ENCODE results near the gene ANKH.
A peak's percentile ranks its signal among the peaks of the same experiment; 100 is the strongest.
"Not testable (repeated sequence)": the region's sequence is repeated elsewhere in the genome, so short reads cannot be mapped to it uniquely, and the experiment has no call there.

ANKH gene

DNA sequence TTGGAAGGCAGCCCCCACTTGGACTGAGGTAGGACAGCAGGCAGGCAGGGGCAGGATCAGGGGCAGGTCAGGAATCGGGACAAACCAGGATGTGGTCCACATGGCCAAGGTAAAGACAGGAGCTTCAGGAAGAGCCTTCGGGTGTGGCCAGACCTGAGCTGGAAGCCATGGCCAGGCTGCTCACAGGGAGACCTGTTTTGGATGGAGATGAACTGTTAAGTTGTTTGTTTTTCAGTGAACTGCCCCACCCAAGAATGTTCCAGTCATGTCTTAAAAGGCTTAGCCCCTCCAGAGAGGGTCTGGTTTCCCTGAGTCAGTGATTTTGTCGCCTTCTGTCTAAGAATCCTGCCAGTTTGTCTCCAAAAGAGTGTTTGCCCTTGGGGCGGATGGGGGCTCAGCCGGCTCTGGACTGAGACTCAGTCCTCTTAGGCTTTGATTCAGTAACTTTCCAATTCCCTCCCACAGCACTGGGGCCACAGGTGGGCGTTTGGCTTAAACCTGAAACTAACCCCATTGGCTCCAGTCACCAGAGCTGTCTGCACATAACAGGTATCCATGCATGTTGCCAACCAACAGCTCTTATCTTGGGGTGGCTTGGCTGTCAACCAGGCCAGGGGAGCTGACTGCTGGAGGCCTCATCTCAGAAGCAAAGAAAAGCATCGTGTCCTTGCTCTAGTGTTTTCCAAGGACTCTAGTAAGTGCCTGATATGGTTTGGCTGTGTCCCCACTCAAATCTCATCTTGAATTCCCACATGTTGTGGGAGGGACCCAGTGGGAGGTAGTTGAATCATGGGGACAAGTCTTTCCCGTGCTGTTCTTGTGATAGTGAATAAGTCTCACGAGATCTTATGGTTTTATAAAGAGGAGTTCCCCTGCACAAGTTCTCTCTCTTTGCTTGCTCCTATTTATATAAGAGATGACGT is 11.3 kb upstream of the ANKH start:
- DNase-seq (ENCODE audit: low read depth) = no peak

DNA sequence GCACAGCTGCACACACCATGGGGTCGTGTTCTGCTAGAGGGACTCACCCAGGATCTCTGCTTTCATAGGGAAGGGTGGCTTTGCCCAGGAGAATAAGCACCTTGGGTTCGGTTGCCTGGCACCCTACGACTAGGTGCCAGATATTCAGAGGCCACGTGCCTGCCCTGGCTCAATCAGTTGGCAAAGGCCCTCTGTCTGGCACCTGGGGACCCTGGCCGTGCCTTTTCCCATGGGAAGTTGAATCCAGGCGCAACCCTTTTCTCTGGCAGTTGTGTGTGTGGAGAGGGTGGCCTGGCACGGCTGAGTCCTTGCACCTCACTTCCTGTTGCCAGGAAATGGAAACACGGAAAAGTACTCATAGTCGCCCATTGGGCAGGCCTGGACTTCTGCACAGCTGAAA is 10.2 kb upstream of the ANKH start:
- DNase-seq (ENCODE audit: low read depth) = no peak

DNA sequence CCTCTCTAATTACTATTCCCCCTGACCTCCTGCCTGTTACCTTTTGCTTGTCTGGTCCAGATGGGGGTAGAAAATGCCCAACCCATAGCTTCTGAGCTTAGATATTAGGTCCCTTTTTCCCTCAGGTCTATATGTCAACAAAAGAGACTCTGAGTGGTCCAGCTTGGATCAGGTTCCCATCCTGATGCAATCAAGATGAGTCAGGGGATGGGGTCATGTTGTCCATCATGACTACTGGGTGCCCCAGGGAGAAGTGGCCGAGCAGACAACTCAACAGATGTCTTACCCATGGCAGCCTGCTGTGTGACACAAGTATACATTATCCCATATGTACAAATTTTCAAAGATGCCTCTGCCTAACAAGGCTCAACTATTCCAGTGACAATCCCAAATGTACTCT is 9.1 kb upstream of the ANKH start:
- DNase-seq (ENCODE audit: low read depth) = no peak

DNA sequence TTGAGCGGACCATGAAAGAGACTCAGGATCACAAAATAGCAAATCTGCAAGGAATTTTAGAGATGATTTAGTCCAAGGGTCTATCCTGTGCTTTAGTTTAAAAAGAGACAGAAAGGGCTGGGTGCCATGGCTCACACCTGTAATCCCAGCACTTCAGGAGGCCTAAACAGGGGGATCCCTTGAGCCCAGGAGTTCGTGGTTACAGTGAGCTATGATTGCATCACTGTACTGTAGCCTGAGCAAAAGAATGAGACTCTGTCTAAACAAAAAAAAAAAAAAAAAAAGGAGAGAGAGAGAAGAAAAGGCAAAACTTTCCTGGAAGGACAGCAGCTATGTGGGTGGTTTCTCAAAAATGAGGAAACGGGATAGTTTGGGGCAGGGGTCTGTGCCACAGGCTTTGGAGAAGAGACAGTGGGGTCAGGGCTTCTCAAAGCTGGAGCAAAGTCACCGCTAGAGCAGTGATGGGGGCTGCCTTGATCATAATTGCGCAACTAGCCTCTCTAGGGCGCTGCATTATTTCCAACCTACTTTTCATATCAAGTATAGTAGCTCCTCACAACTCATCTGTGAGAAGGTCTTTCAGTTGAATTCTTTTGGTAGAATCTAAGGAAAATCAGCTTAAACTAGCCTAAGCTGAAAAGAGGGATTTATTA is 8.5 kb upstream of the ANKH start:
- DNase-seq (ENCODE audit: low read depth) = no peak

DNA sequence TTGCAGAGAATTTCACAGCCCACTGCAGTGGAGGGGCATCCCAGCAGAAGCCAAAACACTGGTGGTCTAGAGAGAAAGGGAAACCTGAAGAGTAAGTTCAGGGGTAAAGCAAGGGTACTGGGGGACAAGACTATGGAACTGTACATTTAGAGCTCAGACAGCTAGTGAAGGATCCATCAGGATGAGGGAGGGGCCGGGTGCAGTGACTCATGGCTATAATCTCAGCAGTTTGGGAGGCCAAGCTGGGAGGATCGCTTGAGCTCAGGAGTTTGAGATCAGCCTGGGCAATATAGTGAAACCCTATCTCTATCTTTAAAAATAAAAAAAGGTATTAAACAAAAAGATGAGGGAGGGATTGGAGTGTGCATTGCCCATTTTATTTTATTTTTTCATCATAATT is 7.8 kb upstream of the ANKH start:
- DNase-seq (ENCODE audit: low read depth) = no peak

DNA sequence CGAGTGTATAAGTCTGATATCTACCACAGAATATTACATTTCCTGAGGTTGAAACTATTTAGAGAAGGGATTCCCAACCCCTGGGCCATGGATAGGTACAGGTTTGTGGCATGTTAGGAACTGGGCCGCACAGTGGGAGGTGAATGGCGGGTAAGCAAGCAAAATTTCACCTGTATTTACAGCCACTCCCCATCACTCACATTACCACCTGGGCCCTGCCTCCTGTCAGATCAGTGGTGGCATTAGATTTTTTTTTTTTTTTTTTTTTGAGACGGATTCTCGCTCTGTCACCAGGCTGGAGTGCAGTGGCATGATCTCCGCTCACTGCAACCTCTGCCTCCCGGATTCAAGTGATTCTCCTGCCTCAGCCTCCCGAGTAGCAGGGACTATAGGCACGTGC is 6.6 kb upstream of the ANKH start:
- DNase-seq (ENCODE audit: low read depth) = not testable (repeated sequence)

DNA sequence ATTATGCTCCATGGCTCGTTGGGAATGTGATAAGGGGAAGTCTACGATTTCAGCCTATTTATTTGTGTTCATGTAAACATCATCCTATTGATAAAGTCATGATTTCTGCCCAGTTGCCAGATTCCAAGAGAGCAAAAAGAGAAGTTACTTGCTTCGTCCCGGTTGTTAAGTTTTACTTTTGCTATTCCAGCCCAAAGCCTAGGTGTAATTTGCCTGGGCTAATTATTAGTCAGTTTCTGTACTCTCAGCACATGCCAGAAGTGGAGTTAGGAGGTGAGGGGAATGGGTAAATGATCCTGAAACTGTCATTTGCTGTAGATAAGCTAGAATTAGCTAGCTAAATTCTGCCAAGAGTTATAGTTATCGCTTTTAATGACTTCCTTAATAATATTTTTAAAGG is 4.5 kb upstream of the ANKH start:
- DNase-seq (ENCODE audit: low read depth) = no peak

DNA sequence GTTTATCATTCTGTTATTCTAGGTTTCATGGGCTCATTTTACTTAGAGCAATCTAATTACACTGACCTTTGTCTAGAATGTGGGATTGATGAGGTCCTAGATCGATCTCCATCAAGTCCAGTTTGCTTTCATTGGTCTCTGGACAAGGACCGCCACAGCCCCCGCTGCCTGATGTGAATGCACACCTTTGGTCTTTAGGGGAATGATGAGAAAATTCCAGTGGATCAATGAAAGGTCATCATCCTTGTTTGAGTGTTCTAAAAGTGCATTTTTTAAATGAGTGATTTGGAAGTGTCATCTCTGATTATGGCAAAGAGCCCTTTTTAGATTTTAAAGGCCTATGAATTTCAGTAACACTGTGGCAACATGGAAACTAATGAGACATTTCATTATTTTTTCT is 2.2 kb upstream of the ANKH start:
- no peak for DNase-seq (ENCODE audit: low read depth)

DNA sequence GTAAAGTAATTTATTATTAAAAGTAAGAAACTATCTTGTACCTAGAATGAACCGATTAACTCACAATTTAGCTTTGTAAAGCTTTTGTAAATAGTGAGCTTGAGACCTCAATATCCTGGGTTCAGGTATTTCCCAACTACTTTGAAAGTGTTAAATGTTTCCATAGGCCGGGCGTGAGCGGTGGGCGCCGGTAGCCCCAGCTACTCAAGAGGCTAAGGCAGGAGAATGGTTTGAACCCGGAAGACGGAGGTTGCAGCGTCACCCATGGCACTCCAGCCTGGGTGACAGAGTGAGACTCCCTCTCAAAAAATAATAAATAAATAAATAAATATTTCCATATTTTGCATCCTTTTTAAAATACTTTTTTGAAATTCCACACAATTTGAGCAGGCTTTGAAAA is 1.5 kb upstream of the ANKH start:
- no peak for DNase-seq (ENCODE audit: low read depth)

DNA sequence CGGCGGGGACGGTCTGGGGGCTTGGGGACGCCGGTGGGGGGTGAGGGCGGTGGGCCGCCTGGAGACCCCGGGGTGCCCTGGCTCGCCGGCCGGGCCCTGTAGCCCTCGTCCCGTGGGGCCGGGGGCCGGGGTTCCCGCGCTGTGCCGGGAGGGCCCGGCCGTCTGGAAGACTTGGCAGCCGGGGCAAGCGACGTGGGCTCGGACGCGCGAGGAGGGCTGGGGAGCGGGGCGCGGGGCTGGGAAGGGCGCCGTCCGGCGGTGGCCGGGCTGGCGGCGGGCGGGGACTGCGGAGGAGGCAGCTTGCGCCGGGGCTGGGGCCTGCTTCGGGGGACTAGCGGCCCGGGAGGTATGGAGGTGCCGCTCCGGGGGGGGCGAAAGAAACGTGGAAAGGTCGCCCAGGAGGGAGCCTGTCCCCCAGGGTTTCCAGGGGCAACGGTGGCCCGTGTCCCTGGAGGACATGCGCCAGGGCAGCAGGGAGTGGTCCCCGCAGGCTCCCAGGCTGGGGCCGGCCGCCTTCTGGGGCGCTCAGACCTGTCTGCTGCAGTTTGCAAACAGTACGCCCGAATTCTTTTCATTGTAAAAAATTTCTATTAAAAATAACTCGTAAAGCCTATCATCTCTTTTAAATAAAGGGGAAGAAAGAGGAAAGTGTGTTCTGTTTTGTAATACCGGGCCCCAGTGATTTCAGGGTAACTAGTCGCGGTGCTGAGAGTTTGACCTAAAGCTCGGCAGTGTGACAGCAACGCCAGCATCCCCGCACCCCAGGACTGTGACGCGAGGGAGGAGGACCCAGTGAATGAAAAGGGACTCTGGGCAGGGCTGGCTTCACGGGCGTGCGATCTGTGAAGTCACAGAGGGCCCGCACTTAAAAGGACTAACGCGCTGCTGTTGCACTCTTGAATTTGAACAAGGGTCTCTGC is 752 bp upstream of the ANKH start:
- DNase-seq (ENCODE audit: low read depth) = peak; percentile 65

DNA sequence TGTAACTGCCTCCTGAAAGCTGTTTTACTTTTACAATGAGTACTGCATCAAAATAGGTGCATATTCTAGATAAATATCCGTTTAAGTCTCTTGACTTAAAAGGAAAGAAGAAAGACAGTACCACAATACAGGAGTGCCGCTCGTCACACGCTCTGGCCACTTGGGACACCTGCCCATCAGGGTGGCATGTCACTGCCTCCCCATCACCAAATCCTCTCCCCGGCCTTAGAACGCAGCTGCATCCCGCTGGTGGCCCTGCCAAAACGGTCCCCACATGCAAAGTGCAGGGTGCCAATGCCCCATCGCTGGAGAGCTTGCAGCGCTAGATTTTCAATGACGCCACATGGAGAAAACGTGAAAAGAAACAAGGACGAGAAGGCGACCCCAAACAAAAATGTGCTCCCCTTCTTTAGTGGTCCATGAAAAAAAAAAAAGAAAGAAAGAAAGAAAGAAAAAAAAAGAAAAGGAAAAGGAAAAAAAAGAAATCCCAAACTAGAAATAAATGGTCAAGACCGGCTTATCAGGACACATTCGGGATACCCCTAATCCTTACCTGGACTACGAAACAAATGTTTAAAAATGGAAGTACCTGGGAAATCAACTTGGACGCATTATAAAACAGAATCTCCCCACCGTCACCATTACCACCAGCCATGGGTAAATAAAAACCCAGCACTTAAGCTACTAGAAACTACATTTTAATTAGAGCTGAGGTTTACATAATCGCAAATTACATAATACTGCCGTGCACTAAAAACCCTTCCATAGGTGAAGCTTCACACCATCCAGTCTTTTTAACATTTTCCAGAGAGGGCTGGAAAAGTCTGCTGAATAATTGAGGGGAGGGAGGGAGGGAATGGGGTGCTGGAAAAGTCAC is 1.0 kb downstream of the ANKH start:
- peak; percentile 60 for DNase-seq (ENCODE audit: low read depth)

DNA sequence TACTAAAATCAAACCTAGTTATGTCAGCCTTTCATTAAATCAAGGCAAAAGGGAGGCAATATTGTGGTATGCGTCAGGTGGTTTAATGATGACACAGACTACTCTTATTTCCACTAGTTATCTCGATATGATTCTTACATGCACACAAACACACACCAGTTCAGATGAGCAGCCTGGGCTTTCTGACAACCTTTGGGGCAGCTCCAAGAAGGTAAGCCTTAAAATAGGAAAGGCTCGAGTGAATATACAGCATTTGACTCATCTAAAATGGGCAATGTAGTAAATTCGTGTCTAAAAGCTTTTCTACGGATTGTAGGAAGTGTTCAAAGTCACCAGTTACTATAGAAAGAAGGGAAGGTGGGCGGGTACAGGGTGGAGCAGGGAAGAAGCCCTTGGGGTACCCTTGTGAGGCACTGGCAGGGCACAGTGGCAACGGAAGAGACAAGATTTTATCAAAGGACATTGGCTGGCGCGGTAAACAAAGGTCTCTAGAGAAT is 1.9 kb downstream of the ANKH start:
- peak; percentile 14 for DNase-seq (ENCODE audit: low read depth)

DNA sequence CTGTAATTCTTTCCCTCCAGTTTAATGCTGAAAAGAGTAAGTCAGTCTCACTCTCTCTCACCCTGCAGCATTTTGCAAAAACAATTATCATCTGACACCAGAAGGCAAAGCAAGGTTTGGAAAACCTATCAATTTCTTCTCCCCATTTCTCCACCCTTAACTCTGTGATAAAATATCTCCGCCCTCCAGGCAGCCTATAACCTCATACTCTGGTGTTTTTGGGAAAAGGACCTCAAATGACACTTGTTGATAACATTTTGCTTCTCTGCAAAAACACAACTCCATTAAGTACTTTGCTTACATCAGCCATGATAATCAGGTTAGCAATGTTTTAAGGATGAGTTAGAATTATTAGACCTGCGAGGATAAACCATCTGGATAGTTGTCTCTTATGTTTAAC is 2.3 kb downstream of the ANKH start:
- DNase-seq (ENCODE audit: low read depth) = no peak

DNA sequence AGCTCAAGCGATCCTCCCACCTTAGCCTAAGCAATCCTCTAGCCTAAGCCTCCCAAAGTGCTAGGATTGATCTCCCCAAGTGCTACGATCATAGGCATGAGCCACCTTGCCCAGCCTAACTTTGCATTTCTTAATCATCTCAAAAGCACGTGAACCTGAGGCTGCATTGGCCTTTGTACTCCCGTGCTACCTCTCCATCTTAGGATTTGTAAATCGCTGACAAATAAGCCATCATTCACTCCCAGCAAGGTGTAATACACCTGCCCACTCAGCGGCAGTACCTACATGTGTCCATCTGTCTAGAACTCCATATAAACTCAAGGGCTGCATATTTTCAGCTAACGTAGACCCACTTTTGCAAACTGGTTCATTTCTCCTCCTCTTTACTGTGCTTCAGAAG is 2.8 kb downstream of the ANKH start:
- DNase-seq (ENCODE audit: low read depth) = no peak

DNA sequence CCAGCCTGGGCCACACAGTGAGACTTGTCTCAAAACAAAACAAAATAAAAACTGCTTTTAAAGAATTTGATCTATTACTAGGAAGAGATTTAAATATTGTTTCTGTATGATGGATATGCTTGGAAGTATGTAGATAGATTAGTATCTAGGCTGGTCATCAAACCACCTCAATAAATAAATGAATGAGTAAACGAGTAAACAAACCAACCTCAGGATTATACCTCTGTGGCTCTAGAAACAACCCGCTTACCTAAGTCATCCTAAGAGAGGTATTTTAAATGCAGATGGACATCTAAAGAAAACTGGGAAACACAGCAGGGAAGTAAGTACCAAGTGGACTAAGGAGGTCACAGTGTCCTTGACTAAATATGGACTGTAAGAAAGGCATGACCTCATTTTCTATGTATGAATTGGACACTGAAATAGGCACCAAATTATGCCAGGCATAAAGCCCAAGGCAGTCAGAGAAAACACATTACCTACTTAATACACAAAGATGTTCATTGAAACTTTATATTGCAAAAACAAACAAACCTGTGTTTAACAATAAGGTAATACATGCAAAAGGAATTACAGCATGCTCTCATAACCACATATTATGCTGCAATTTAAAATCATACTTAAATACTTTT is 7.3 kb downstream of the ANKH start:
- DNase-seq (ENCODE audit: low read depth) = no peak

DNA sequence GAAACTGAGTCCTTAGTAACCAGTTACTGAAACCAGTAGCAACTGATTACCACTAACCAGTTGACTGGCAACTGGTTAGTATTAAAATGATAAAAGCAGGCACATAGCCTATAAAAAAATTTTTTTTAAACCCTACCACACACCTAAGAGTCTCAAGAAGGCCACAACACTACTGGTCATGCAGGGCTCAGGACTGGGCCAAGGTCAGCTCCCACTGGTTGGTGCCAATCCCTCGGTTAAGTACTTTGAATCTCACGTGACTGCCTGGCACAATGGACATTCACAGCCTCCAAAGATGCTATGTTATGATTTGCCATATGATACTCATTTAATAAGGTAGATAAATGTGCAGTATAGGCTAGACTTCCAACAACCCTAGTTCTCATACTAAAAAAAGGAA is 8.5 kb downstream of the ANKH start:
- DNase-seq (ENCODE audit: low read depth) = no peak

DNA sequence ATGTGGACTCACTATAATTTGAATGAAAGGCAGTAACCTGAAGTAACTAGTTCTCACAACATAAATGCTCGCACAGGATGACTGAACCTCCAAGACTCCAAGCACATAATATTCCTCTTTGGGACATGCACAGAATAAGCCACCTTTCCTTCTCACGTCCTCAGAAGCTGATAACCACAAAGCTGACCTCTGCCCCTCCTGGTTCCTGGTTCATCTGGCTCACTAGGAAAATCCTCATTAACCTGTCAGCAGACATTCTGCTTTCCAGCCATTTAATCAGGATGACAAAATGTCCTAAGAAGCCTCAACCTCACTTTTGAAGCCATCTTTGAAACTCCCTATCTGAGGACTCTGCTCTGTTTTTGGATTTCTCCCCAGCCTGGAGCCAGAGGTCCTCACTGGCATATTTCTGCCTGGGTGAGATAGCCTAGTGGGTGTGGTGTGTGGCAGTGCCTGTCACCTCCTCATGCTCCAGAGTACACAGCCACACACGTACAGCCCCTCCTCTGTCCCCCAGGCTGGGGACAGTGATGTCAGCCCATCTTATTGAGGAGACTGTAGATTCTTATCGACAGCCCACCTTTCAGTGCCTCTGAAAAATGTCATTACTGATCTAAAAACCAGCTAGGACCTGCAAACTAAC is 10.3 kb downstream of the ANKH start:
- no peak for DNase-seq (ENCODE audit: low read depth)

DNA sequence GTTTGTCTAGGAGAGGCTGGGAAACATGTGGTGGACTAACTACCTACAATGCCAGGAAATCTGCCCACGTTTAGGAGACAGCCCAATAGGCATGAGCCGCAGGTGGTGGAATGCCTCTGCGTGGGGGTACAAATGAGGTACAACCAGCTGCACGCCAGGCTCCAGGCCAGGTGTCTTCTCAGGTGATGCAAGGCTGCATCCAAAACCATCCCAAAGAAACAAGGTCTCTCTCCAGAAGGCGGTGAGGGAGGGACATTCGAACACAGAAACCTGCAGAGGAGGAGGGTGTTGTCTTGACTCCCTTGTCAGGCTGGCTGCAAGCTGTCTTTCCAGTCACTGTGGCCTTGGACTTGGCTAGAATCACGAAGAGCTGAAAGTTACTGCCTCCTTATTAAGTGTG is 11.6 kb downstream of the ANKH start:
- no peak for DNase-seq (ENCODE audit: low read depth)

DNA sequence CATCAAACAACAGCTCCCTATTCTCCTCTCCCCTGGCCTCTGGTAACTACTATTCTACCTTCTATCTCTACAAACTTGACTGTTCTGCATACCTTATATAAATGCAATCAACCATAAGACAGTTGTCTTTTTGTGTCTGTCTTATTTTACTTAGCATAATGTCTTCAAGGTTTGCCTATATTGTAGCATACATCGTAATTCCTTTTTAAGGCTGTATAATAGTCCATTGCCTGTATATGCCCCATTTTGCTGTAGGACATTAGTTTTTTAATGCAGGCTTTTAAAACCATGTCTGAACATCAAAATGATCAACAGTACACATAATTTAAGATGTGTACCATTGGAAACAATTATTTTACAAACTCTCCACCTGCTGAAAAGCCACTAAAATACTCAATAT is 12.4 kb downstream of the ANKH start:
- DNase-seq (ENCODE audit: low read depth) = no peak

DNA sequence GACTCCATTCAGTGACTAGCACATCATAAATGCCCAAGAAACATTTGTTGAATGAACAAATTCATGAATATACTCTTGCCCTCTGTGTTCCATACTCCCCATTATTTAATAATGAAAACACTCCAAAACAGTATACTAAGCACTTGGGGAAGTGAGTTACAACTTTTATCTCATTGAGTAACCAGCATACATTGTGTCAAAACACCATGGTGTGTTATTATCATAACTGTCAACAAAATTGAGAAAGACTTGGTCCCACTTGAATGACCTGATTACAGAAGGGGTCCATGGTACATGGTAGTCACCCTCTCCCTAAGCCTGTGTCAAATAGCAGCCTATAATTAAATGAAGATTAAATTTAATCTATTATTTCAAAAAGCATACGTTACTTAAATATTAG is 16.2 kb downstream of the ANKH start:
- DNase-seq (ENCODE audit: low read depth) = no peak

Data from activated T-cell treated with anti-CD3 and anti-CD28 coated beads for 48 hours (primary cell).